Ishikawa (cell line): Measurements from ENCODE around the gene RPS3.

Source experiments
- CEBPB ChIP-seq: IDR thresholded peaks from 2 replicates; pipeline ENCODE4 v1.6.1; 2012
- CREB1 ChIP-seq: IDR thresholded peaks from 2 replicates; pipeline ENCODE4 v1.6.1; 2012; ENCODE audit warnings: low read depth
- EGR1 ChIP-seq: IDR thresholded peaks from 2 replicates; pipeline ENCODE4 v1.6.1; 2012
- EP300 ChIP-seq: IDR thresholded peaks from 2 replicates; pipeline ENCODE4 v1.6.1; 2012; ENCODE audit warnings: borderline replicate concordance
- FOXM1 ChIP-seq: IDR thresholded peaks from 2 replicates; pipeline ENCODE4 v1.6.1; 2012; ENCODE audit warnings: low read depth, borderline replicate concordance
- MAX ChIP-seq: IDR thresholded peaks from 2 replicates; pipeline ENCODE4 v1.6.1; 2012
- NFIC ChIP-seq: IDR thresholded peaks from 2 replicates; pipeline ENCODE4 v1.6.1; 2012
- RAD21 ChIP-seq: IDR thresholded peaks from 2 replicates; pipeline ENCODE4 v1.6.1; 2012; ENCODE audit warnings: low read depth
- REST ChIP-seq: IDR thresholded peaks from 2 replicates; pipeline ENCODE4 v1.6.1; 2012; ENCODE audit warnings: low read depth, mild to moderate bottlenecking
- TAF1 ChIP-seq: IDR thresholded peaks from 2 replicates; pipeline ENCODE4 v1.6.1; 2012; ENCODE audit warnings: low read depth, mild to moderate bottlenecking
- TCF12 ChIP-seq: IDR thresholded peaks from 2 replicates; pipeline ENCODE4 v1.6.1; 2012; ENCODE audit warnings: low read depth
- TEAD4 ChIP-seq: IDR thresholded peaks from 2 replicates; pipeline ENCODE4 v1.6.1; 2012
- USF1 ChIP-seq: IDR thresholded peaks from 2 replicates; pipeline ENCODE4 v1.6.1; 2012
- YY1 ChIP-seq: IDR thresholded peaks from 2 replicates; pipeline ENCODE4 v1.6.1; 2012; ENCODE audit warnings: low read depth
- ZBTB7A ChIP-seq: IDR thresholded peaks from 2 replicates; pipeline ENCODE4 v1.6.1; 2012; ENCODE audit warnings: low read depth

The RPS3 gene

DNA sequence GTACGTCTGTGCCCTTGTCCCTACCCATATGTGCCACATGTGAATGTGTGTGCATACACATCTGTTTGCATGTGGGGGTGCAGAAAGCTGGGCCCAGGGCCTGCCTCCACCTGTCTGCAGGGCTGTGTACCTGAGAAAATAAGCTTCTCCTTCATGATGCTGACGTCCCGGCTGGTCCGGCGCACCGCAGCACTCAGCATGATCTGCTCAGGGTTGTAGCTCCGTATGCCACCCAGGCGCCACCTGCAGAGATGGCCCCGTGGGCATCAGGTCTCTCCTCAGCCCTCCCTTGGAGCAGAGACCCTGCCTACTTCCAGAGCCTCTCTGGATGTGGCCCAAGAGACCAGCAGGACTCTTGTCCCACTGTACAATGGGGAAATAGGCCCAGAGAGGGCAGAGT is 37.5 kb downstream of the RPS3 start:
- TF ChIP-seq YY1: no peak
- TF ChIP-seq FOXM1: no peak
- TF ChIP-seq EP300: no peak
- no peak for TF ChIP-seq MAX
- TF ChIP-seq NFIC: no peak
- no peak for TF ChIP-seq REST
- TF ChIP-seq CREB1: no peak
- TF ChIP-seq EGR1: no peak
- TF ChIP-seq USF1: no peak
- TF ChIP-seq CEBPB: no peak
- no peak for TF ChIP-seq ZBTB7A
- TF ChIP-seq TAF1: no peak
- no peak for TF ChIP-seq TCF12
- TF ChIP-seq RAD21: no peak
- no peak for TF ChIP-seq TEAD4

GRCh38 chr11:75437966-75438659 is 38.8 kb downstream of the RPS3 start:
- no peak for TF ChIP-seq REST
- no peak for TF ChIP-seq TCF12
- TF ChIP-seq EP300: no peak
- no peak for TF ChIP-seq USF1
- no peak for TF ChIP-seq TAF1
- no peak for TF ChIP-seq NFIC
- TF ChIP-seq CREB1: no peak
- TF ChIP-seq RAD21: no peak
- no peak for TF ChIP-seq FOXM1
- no peak for TF ChIP-seq EGR1
- TF ChIP-seq YY1: no peak
- TF ChIP-seq TEAD4: no peak
- no peak for TF ChIP-seq ZBTB7A
- no peak for TF ChIP-seq MAX
- no peak for TF ChIP-seq CEBPB

DNA sequence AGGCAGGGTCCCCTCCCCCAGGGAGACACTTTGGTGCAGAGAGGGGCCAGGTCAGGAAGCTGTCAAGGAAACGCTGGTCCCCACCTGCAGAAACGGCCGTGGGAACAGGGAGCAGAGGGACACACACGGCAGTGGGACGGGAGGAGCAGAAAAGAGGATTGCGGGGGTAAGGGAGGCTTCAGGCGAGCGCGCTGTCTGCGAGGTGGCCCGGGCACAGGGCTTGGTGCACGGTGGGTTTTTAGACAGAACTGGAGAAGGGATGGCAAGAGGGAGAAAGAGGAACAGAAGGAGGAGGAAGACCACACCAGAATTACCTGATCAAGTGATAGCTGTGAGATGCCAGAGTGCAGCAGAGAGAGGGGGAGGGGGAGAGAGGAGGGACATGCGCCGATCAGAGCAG is 39.7 kb downstream of the RPS3 start:
- TF ChIP-seq MAX: no peak

- TF ChIP-seq RAD21: no peak
- TF ChIP-seq NFIC: no peak
- TF ChIP-seq FOXM1: no peak
- no peak for TF ChIP-seq MAX
- TF ChIP-seq TCF12: no peak
- no peak for TF ChIP-seq TAF1
- no peak for TF ChIP-seq YY1
- TF ChIP-seq REST: no peak
- TF ChIP-seq USF1: no peak
- TF ChIP-seq EP300: no peak
- TF ChIP-seq ZBTB7A: no peak
- TF ChIP-seq TEAD4: no peak
- no peak for TF ChIP-seq CEBPB
- no peak for TF ChIP-seq EGR1
- no peak for TF ChIP-seq CREB1
Observed at GRCh38 chr11:75439495-75440120, 40.3 kb downstream of the RPS3 start.
